ENCODE data around the gene FTO. TPM values are rescaled to one million over a fixed set of nuclear protein-coding genes. Genes with fewer than 3 reads are reported as not detected.

FTO gene
- total and polyA plus RNA-seq, 4 donors = 12.2 to 145 (median 57.7) TPM

- ATAC-seq (ENCODE audit: insufficient read depth, low FRiP score) = no peak
- TF ChIP-seq CTCF (IDR thresholded peaks at IDR 0.05; ENCODE audit: control extremely low read depth, extremely low read depth) = no peak
- Histone ChIP-seq H3K4me1 (ENCODE audit: control insufficient read depth in 5 of 5, insufficient read depth in 5 of 5, low read length in 5 of 5) (peaks cover 0 to 16% (median 4%) of the 10 kb centered on the region in 5 donors), H3K27ac (ENCODE audit: low read depth in 1 of 2, low read length in 1 of 2) (no peak overlapping the region), H3K27me3 (ENCODE audit: control insufficient read depth in 3 of 3, insufficient read depth in 3 of 3, low read length in 2 of 3) (peaks cover 0 to 65% (median 60%) of the 10 kb centered on the region in 3 donors), H3K36me3 (ENCODE audit: control insufficient read depth in 4 of 4, insufficient read depth in 4 of 4, low read length in 4 of 4) (no peaks in the 10 kb centered on the region), H3K4me3 (no peak overlapping the region), H3K9ac (ENCODE audit: insufficient read depth in 1 of 2, low read length in 2 of 2) (no peak overlapping the region), H3K9me3 (ENCODE audit: control insufficient read depth in 4 of 4, insufficient read depth in 3 of 4, low read length in 3 of 4) (peaks cover 0 to 3% (median 0%) of the 10 kb centered on the region in 4 donors)
- WGBS, 2 donors = 33 to 35% methylated on average over 22 of the region's 22 CpGs
- DNase-seq = peak; percentile 28 to 52 (median 29)
Measured at GRCh38 chr16:54171626-54172537, 467.9 kb downstream of the FTO start.

- Histone ChIP-seq H3K27me3 (ENCODE audit: control insufficient read depth in 3 of 3, insufficient read depth in 3 of 3, low read length in 2 of 3) (peaks cover 0 to 70% (median 67%) of the 10 kb centered on the region in 3 donors), H3K9ac (ENCODE audit: insufficient read depth in 1 of 2, low read length in 2 of 2) (no peak overlapping the region), H3K4me1 (ENCODE audit: control insufficient read depth in 5 of 5, insufficient read depth in 5 of 5, low read length in 5 of 5) (peaks cover 0 to 16% (median 4%) of the 10 kb centered on the region in 5 donors), H3K27ac (ENCODE audit: low read depth in 1 of 2, low read length in 1 of 2) (no peak overlapping the region), H3K9me3 (ENCODE audit: control insufficient read depth in 4 of 4, insufficient read depth in 3 of 4, low read length in 3 of 4) (peaks cover 0 to 3% (median 0%) of the 10 kb centered on the region in 4 donors), H3K36me3 (ENCODE audit: control insufficient read depth in 4 of 4, insufficient read depth in 4 of 4, low read length in 4 of 4) (no peaks in the 10 kb centered on the region), H3K4me3 (no peak overlapping the region)
- ATAC-seq (ENCODE audit: insufficient read depth, low FRiP score) (no peak), DNase-seq (no peak)
- TF ChIP-seq CTCF (IDR thresholded peaks at IDR 0.05; ENCODE audit: control extremely low read depth, extremely low read depth) = no peak
- 67 to 68% methylated on average over 8 of the region's 8 CpGs for WGBS, 2 donors
Measured at GRCh38 chr16:54173490-54173889, 469.5 kb downstream of the FTO start.

GRCh38 chr16:54174201-54174600 is 470.2 kb downstream of the FTO start:
- ATAC-seq (ENCODE audit: insufficient read depth, low FRiP score) (no peak), DNase-seq (no peak)
- WGBS, 2 donors = 43 to 45% methylated on average over 5 of the region's 5 CpGs

More at GRCh38 chr16:54174201-54174600, 470.2 kb downstream of the FTO start:
- peaks cover 0 to 69% (median 68%) of the 10 kb centered on the region in 3 donors for H3K27me3 ChIP-seq (ENCODE audit: control insufficient read depth in 3 of 3, insufficient read depth in 3 of 3, low read length in 2 of 3)
- H3K9ac ChIP-seq (ENCODE audit: insufficient read depth in 1 of 2, low read length in 2 of 2) = no peak overlapping the region
- no peaks in the 10 kb centered on the region for H3K36me3 ChIP-seq (ENCODE audit: control insufficient read depth in 4 of 4, insufficient read depth in 4 of 4, low read length in 4 of 4)
- no peak overlapping the region for H3K27ac ChIP-seq (ENCODE audit: low read depth in 1 of 2, low read length in 1 of 2)
- TF ChIP-seq CTCF (IDR thresholded peaks at IDR 0.05; ENCODE audit: control extremely low read depth, extremely low read depth) = no peak
- H3K4me1 ChIP-seq (ENCODE audit: control insufficient read depth in 5 of 5, insufficient read depth in 5 of 5, low read length in 5 of 5) = peaks cover 0 to 16% (median 4%) of the 10 kb centered on the region in 5 donors
- no peak overlapping the region for H3K4me3 ChIP-seq
- H3K9me3 ChIP-seq (ENCODE audit: control insufficient read depth in 4 of 4, insufficient read depth in 3 of 4, low read length in 3 of 4) = peaks cover 0 to 3% (median 0%) of the 10 kb centered on the region in 4 donors
